SK-N-SH (cell line): ENCODE results near the gene BCL2L11. TPM values are rescaled to one million over a fixed set of nuclear protein-coding genes. Genes with fewer than 3 reads are reported as not detected.

Experiments used
- CTCF ChIA-PET: fragments of 300-600, 350-600 bp; formaldehyde crosslinking; extraction: SDS; loops from one replicate; lab custom pipeline; 2021; lab: Yijun Ruan, JAX
- POLR2A ChIA-PET: fragments of 350-600 bp; sonication (Branson Sonifier 250); formaldehyde crosslinking; extraction: SDS; loops from one replicate; lab custom pipeline; 2020; ENCODE audit warnings: antibody characterized with exemption, inconsistent platforms; lab: Yijun Ruan, JAX
- DNase-seq: peaks from one replicate; pipeline ENCODE4 v3.0.0; 2012
- H2AFZ ChIP-seq: fragments of 200-600 bp; sonication (generic); 2 replicates; pipeline ENCODE4 v1.8.1; 2016; ENCODE audit warnings: antibody characterized with exemption, mild to moderate bottlenecking, low read depth
- H3F3A ChIP-seq: fragments of 200-600 bp; sonication (generic); replicated peaks from 2 replicates; pipeline ENCODE3; 2016; ENCODE audit warnings: antibody characterized with exemption, mild to moderate bottlenecking; ENCODE audit not compliant: insufficient read depth
- H3K27ac ChIP-seq, 2 experiments: fragments of 200-500 bp in 1 of 2; fragments of 200-600 bp in 1 of 2; sonication (Bioruptor generic) in 1 of 2; sonication (generic), shearing (Covaris generic) in 1 of 2; 2 replicates each; pipeline versions ENCODE4 v1.5.1 to v1.6.1; 2014 to 2016; ENCODE audit warnings: low read depth in 2 of 2, inconsistent platforms in 1 of 2, low read length in 1 of 2, mild to moderate bottlenecking in 1 of 2, mixed read lengths in 1 of 2
- H3K27me3 ChIP-seq: fragments of 200-600 bp; sonication (generic), shearing (Covaris generic); 2 replicates; pipeline ENCODE4 v1.6.1; 2016; ENCODE audit warnings: mixed run types; ENCODE audit not compliant: insufficient read depth
- H3K36me3 ChIP-seq, 2 experiments: fragments of 200-500 bp in 1 of 2; fragments of 200-600 bp in 1 of 2; sonication (Bioruptor generic) in 1 of 2; sonication (generic) in 1 of 2; replicated peaks in 1 of 2; 2 replicates each; pipeline versions ENCODE3 to v1.5.1; 2014 to 2016; ENCODE audit warnings: low read length in 1 of 2, mild to moderate bottlenecking in 1 of 2; ENCODE audit not compliant: insufficient read depth in 2 of 2, control insufficient read depth in 1 of 2
- H3K4me1 ChIP-seq, 2 experiments: fragments of 200-500 bp in 1 of 2; fragments of 200-600 bp in 1 of 2; sonication (Bioruptor generic) in 1 of 2; sonication (generic), shearing (Covaris generic) in 1 of 2; 2 replicates each; pipeline versions ENCODE4 v1.5.1 to v1.6.1; 2014 to 2016; ENCODE audit warnings: low read depth in 1 of 2, low read length in 1 of 2, mixed run types in 1 of 2; ENCODE audit not compliant: insufficient read depth in 2 of 2, control insufficient read depth in 1 of 2
- H3K4me2 ChIP-seq: fragments of 200-600 bp; sonication (generic), shearing (Covaris generic); 2 replicates; pipeline ENCODE4 v1.6.1; 2017; ENCODE audit warnings: mixed run types
- H3K4me3 ChIP-seq, 2 experiments: fragments of 200-500 bp in 1 of 2; fragments of 200-600 bp in 1 of 2; sonication (Bioruptor generic) in 1 of 2; sonication (generic), shearing (Covaris generic) in 1 of 2; 2 replicates each; pipeline versions ENCODE4 v1.5.1 to v1.8.1; 2014 to 2016; ENCODE audit warnings: low read depth in 2 of 2, inconsistent platforms in 1 of 2, low read length in 1 of 2, mild to moderate bottlenecking in 1 of 2, mixed read lengths in 1 of 2, moderate library complexity in 1 of 2
- H3K79me2 ChIP-seq: fragments of 200-600 bp; sonication (generic); 2 replicates; pipeline ENCODE4 v1.8.1; 2017; ENCODE audit warnings: mild to moderate bottlenecking; ENCODE audit not compliant: insufficient read depth
- H3K9ac ChIP-seq: fragments of 200-600 bp; sonication (generic); 2 replicates; pipeline ENCODE4 v1.6.1; 2017; ENCODE audit warnings: mixed run types
- H3K9me2 ChIP-seq: fragments of 200-600 bp; sonication (generic); 2 replicates; pipeline ENCODE4 v1.6.1; 2017; ENCODE audit warnings: mixed run types
- H3K9me3 ChIP-seq: fragments of 200-600 bp; sonication (generic); 2 replicates; pipeline ENCODE4 v1.6.1; 2017; ENCODE audit warnings: mixed run types, mild to moderate bottlenecking, moderate library complexity
- H4K20me1 ChIP-seq: fragments of 200-600 bp; sonication (generic); 2 replicates; pipeline ENCODE4 v1.6.1; 2017; ENCODE audit warnings: mild to moderate bottlenecking, mixed run types; ENCODE audit not compliant: insufficient read depth
- CTCF ChIP-seq: fragments of 200-600 bp; sonication (generic); IDR thresholded peaks from 2 replicates; pipeline ENCODE4 v1.6.1; 2017; ENCODE audit warnings: antibody characterized with exemption, mild to moderate bottlenecking, moderate library complexity
- ELF1 ChIP-seq: IDR thresholded peaks from 2 replicates; pipeline ENCODE4 v1.4.0; 2012
- EZH2phosphoT487 ChIP-seq: fragments of 200-600 bp; sonication (generic); IDR thresholded peaks from 2 replicates; pipeline ENCODE4 v1.6.1; 2017; ENCODE audit warnings: low read depth, mixed run types, mild to moderate bottlenecking, antibody characterized with exemption, moderate library complexity, borderline replicate concordance
- FOSL2 ChIP-seq: IDR thresholded peaks from 2 replicates; pipeline ENCODE4 v1.4.0; 2012; ENCODE audit warnings: low read depth, mild to moderate bottlenecking, moderate library complexity, borderline replicate concordance
- FOXJ3 ChIP-seq: sonication (generic); formaldehyde crosslinking; IDR thresholded peaks from 2 replicates; pipeline ENCODE4 v1.5.1; 2020; ENCODE audit warnings: mild to moderate bottlenecking, missing genetic modification reagents
- FOXM1 ChIP-seq: IDR thresholded peaks from 2 replicates; pipeline ENCODE4 v1.4.0; 2012; ENCODE audit warnings: low read depth, mild to moderate bottlenecking
- GABPA ChIP-seq: IDR thresholded peaks from 2 replicates; pipeline ENCODE4 v1.4.0; 2012; ENCODE audit warnings: low read depth, mild to moderate bottlenecking
- MAX ChIP-seq: IDR thresholded peaks from 2 replicates; pipeline ENCODE4 v1.4.0; 2012; ENCODE audit warnings: low read depth
- PBX3 ChIP-seq: IDR thresholded peaks from 2 replicates; pipeline ENCODE4; 2012
- POLR2AphosphoS5 ChIP-seq: IDR thresholded peaks from 2 replicates; pipeline ENCODE4 v1.6.1; 2012; ENCODE audit warnings: low read depth, low read length
- RCOR1 ChIP-seq: fragments of 150-350 bp; IDR thresholded peaks from 2 replicates; pipeline ENCODE4 v1.6.1; 2017; ENCODE audit warnings: antibody characterized with exemption, low read length
- RXRA ChIP-seq: IDR thresholded peaks from 2 replicates; pipeline ENCODE4 v1.4.0; 2012; ENCODE audit warnings: low read depth, mild to moderate bottlenecking, borderline replicate concordance
- SIN3A ChIP-seq: IDR thresholded peaks from 2 replicates; pipeline ENCODE4 v1.6.1; 2012; ENCODE audit warnings: low read depth, mild to moderate bottlenecking, low read length, moderate library complexity, borderline replicate concordance
- SMC3 ChIP-seq: IDR thresholded peaks from 2 replicates; pipeline ENCODE4 v1.6.1; 2012; ENCODE audit warnings: low read depth, low read length, improper control_type of control experiment
- TAF1 ChIP-seq: IDR thresholded peaks from 2 replicates; pipeline ENCODE4 v1.6.1; 2012; ENCODE audit warnings: low read depth, mild to moderate bottlenecking, low read length, moderate library complexity, borderline replicate concordance
- TCF12 ChIP-seq: IDR thresholded peaks from 2 replicates; pipeline ENCODE4 v1.4.0; 2012
- TEAD4 ChIP-seq: IDR thresholded peaks from 2 replicates; pipeline ENCODE4 v1.4.0; 2012; ENCODE audit warnings: mild to moderate bottlenecking, borderline replicate concordance; ENCODE audit not compliant: insufficient read depth
- YY1 ChIP-seq: IDR thresholded peaks from 2 replicates; pipeline ENCODE4 v1.4.0; 2012; ENCODE audit warnings: low read depth, mild to moderate bottlenecking
- WGBS: methylation state at CpG from one replicate; pipeline ENCODE4 v1.1.6; 2017; ENCODE audit warnings: low lambda C conversion rate; 5-methylcytosine and 5-hydroxymethylcytosine counted together
- polyA plus RNA-seq, 3 experiments: library from polyadenylated mRNA; depleted of rRNA; stranded (reverse); fragments of >200 nt; gene quantifications; 2 replicates each; pipeline ENCODE4 v1.2.3, GENCODE V29; 2012
- TF ChIP-seq, protein P1 (sequence below): IDR thresholded peaks from 2 replicates; pipeline ENCODE4 v1.4.0; 2012; ENCODE audit warnings: low read depth, borderline replicate concordance
- TF ChIP-seq, protein P2 (sequence below): fragments of 150-350 bp; IDR thresholded peaks from 2 replicates; pipeline ENCODE4 v1.6.1; 2016; ENCODE audit warnings: mild to moderate bottlenecking, low read depth, low read length

Gene BCL2L11
- polyA plus RNA-seq, 1 of the 3 experiments (the other 2 are of a cell fraction) = 3.3 TPM

DNA sequence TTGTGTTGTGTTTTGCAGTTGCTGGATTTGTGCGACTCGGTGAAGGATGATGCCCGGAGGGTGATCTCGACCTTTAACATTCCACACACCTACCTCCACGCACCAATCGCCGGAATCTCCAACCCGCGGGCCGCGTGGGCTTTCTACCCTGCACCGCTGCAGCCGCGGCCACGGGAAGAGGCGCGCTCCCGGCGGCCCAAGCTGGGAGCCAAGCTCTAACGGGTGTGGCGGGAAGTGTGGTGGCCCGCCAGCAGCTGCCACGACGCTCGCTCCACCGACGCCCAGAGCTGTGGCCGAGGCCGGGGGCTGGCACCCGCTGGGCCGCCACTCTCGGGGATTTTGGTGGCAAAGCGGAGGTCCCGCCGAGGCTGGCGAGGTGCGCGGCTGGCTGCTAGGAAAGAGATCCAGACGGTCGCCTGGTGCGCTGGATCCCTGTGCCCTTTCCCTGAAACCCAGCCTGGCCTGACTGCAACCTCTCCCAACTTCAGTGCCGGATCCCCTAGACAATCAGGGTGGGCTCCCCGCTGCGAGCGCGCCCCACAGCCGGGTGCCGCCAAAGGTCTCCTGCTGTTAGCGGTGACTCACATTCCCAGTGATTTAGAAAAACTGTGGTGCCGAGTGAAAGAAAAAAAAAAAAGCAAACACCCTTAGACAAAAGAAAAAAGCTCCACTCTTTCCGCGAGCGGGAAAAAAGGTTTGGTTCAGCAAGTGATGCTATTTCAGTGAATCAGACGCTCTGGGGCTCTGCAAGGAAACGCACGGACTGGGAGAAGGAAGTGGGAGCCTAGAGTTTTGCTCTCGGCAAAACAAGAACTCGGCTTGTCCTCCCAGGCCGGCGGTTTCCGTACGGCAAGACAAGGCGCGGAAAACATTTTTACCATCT lies 2.9 kb upstream of the BCL2L11 start:
- peaks cover 0 to 7% of the 10 kb centered on the region in 2 experiments; a peak in 1 of 4 replicates for H3K4me1 ChIP-seq
- no peaks in the 10 kb centered on the region for H3K36me3 ChIP-seq
- H3K4me2 ChIP-seq = no peak overlapping the region
- no peak overlapping the region for H3K9ac ChIP-seq
- no peaks in the 10 kb centered on the region for H3K79me2 ChIP-seq
- H3K9me2 ChIP-seq = no peaks in the 10 kb centered on the region
- ChIA-PET CTCF (interaction anchor here (0.6 to 2.1 kb wide), 4 partner anchors 8 to 305 kb away, joined by 3 to 11 read pairs (median 4); no protein-coding TSS in a partner anchor), POLR2A (no interaction called here)
- H3K4me3 ChIP-seq = no peak overlapping the region
- DNase-seq = no peak
- no peaks in the 10 kb centered on the region for H3K27me3 ChIP-seq
- H4K20me1 ChIP-seq = no peaks in the 10 kb centered on the region; the same call in 1 of the 2 replicates
- H3F3A ChIP-seq = peaks cover 4% of the 10 kb centered on the region
- H3K27ac ChIP-seq = no peak overlapping the region
- H2AFZ ChIP-seq = no peak overlapping the region
- H3K9me3 ChIP-seq = no peaks in the 10 kb centered on the region
- TF ChIP-seq GABPA (no peak), FOXJ3 (CRISPR knock-in tag) (no peak)
- TF ChIP-seq, all 33 proteins: peak for 0
- WGBS = 85% methylated on average over 58 of the region's 64 CpGs

- Histone ChIP-seq H3K4me2 (no peak overlapping the region), H3K9me2 (no peaks in the 10 kb centered on the region), H3K36me3 (no peaks in the 10 kb centered on the region), H2AFZ (no peak overlapping the region), H4K20me1 (no peaks in the 10 kb centered on the region; the same call in 1 of the 2 replicates), H3K27ac (no peak overlapping the region), H3K79me2 (0 out of 2 replicates have a peak, but pooled peaks cover 4% of the 10 kb centered on the region), H3K9me3 (no peaks in the 10 kb centered on the region), H3K4me3 (no peak overlapping the region), H3K9ac (no peak overlapping the region), H3F3A (peaks cover 4% of the 10 kb centered on the region), H3K4me1 (peaks cover 0 to 5% of the 10 kb centered on the region in 2 experiments; a peak in 2 of 4 replicates), H3K27me3 (no peaks in the 10 kb centered on the region)
- CTCF ChIA-PET = no interaction called here
- WGBS = 97% methylated on average over 33 of the region's 33 CpGs
- POLR2A ChIA-PET = no interaction called here
- no peak for DNase-seq
- TF ChIP-seq FOXM1 = no peak
- TF ChIP-seq, protein P1, sequence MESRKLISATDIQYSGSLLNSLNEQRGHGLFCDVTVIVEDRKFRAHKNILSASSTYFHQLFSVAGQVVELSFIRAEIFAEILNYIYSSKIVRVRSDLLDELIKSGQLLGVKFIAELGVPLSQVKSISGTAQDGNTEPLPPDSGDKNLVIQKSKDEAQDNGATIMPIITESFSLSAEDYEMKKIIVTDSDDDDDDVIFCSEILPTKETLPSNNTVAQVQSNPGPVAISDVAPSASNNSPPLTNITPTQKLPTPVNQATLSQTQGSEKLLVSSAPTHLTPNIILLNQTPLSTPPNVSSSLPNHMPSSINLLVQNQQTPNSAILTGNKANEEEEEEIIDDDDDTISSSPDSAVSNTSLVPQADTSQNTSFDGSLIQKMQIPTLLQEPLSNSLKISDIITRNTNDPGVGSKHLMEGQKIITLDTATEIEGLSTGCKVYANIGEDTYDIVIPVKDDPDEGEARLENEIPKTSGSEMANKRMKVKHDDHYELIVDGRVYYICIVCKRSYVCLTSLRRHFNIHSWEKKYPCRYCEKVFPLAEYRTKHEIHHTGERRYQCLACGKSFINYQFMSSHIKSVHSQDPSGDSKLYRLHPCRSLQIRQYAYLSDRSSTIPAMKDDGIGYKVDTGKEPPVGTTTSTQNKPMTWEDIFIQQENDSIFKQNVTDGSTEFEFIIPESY = no peak
- no peak for TF ChIP-seq RCOR1
- no peak for TF ChIP-seq FOSL2
- no peak for TF ChIP-seq CTCF
- no peak for TF ChIP-seq TAF1
- TF ChIP-seq EZH2phosphoT487 = no peak
- no peak for TF ChIP-seq TEAD4
- no peak for TF ChIP-seq RXRA
- TF ChIP-seq ELF1 = no peak
- TF ChIP-seq TCF12 = no peak
- no peak for TF ChIP-seq PBX3
- TF ChIP-seq, protein P2, sequence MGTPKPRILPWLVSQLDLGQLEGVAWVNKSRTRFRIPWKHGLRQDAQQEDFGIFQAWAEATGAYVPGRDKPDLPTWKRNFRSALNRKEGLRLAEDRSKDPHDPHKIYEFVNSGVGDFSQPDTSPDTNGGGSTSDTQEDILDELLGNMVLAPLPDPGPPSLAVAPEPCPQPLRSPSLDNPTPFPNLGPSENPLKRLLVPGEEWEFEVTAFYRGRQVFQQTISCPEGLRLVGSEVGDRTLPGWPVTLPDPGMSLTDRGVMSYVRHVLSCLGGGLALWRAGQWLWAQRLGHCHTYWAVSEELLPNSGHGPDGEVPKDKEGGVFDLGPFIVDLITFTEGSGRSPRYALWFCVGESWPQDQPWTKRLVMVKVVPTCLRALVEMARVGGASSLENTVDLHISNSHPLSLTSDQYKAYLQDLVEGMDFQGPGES = no peak
- no peak for TF ChIP-seq POLR2AphosphoS5
- no peak for TF ChIP-seq SIN3A
- TF ChIP-seq SMC3 = no peak
- no peak for TF ChIP-seq YY1
- no peak for TF ChIP-seq MAX
Observed at GRCh38 chr2:111118481-111118980, 2.2 kb upstream of the BCL2L11 start.
